Karpas-422 (cell line): ENCODE results near the gene DLGAP4. TPM values are rescaled to one million over a fixed set of nuclear protein-coding genes. Genes with fewer than 3 reads are reported as not detected.
A peak's percentile ranks its signal among the peaks of the same experiment; 100 is the strongest.

Source experiments
- DNase-seq: peaks from one replicate; pipeline ENCODE4 v3.0.0-alpha.2; 2015
- H2AFZ ChIP-seq: fragments of 200-600 bp; sonication (generic); 2 replicates; pipeline ENCODE4 v1.6.1; 2014; ENCODE audit warnings: antibody characterized with exemption, low read length, mixed read lengths
- H3K27ac ChIP-seq: fragments of 200-600 bp; sonication (generic); 2 replicates; pipeline ENCODE4 v1.5.1; 2014; ENCODE audit warnings: mild to moderate bottlenecking, low read length, moderate library complexity
- H3K27me3 ChIP-seq: fragments of 200-600 bp; sonication (generic); 2 replicates; pipeline ENCODE4 v1.6.1; 2014; ENCODE audit warnings: low read length, mixed read lengths
- H3K36me3 ChIP-seq: fragments of 200-600 bp; sonication (generic); 2 replicates; pipeline ENCODE4 v1.6.1; 2014; ENCODE audit warnings: low read length, mixed read lengths; ENCODE audit not compliant: insufficient read depth
- H3K4me1 ChIP-seq: fragments of 200-600 bp; sonication (generic); 2 replicates; pipeline ENCODE4 v1.6.1; 2014; ENCODE audit warnings: mild to moderate bottlenecking, low read length, mixed read lengths
- H3K4me2 ChIP-seq: fragments of 200-600 bp; sonication (generic); 2 replicates; pipeline ENCODE4 v1.6.1; 2014; ENCODE audit warnings: low read length, low read depth, mild to moderate bottlenecking; ENCODE audit not compliant: poor library complexity, severe bottlenecking
- H3K4me3 ChIP-seq: fragments of 200-600 bp; sonication (generic); 2 replicates; pipeline ENCODE4 v1.5.1; 2014; ENCODE audit warnings: mild to moderate bottlenecking, antibody characterized with exemption, low read length, mixed read lengths
- H3K79me2 ChIP-seq: fragments of 200-600 bp; sonication (generic); 2 replicates; pipeline ENCODE4 v1.6.1; 2014; ENCODE audit warnings: mild to moderate bottlenecking, low read length, mixed read lengths
- H3K9ac ChIP-seq: fragments of 200-600 bp; sonication (generic); 2 replicates; pipeline ENCODE4 v1.6.0; 2014; ENCODE audit warnings: low read length
- H3K9me2 ChIP-seq: fragments of 200-600 bp; sonication (generic), shearing (Covaris generic); replicated peaks from 2 replicates; pipeline ENCODE4 v1.6.0; 2014; ENCODE audit warnings: mild to moderate bottlenecking, low read length, moderate library complexity; ENCODE audit not compliant: insufficient read depth
- H3K9me3 ChIP-seq: fragments of 300-700, 200-600 bp; sonication (generic); 2 replicates; pipeline ENCODE4 v1.6.1; 2014; ENCODE audit warnings: low read length, mixed read lengths
- H4K20me1 ChIP-seq: fragments of 200-600 bp; sonication (generic); 2 replicates; pipeline ENCODE4 v1.6.1; 2014; ENCODE audit warnings: mild to moderate bottlenecking, antibody characterized with exemption, low read length, low read depth; ENCODE audit not compliant: insufficient read depth
- total RNA-seq: library from RNA; depleted of rRNA; stranded (reverse); fragments of >200 nt; shearing (Covaris generic); gene quantifications from 2 replicates; pipeline ENCODE4 v1.2.3, GENCODE V29; 2014; ENCODE audit warnings: low replicate concordance

The DLGAP4 gene
- total RNA-seq, 1 experiment from 2014 or later: 7.5 TPM

GRCh38 chr20:36421641-36422040 is 115.5 kb downstream of the DLGAP4 start:
- no peak overlapping the region for H3K9ac ChIP-seq
- no peaks in the 10 kb centered on the region for H3K9me2 ChIP-seq
- H3K9me3 ChIP-seq: no peaks in the 10 kb centered on the region
- no peak overlapping the region for H2AFZ ChIP-seq
- no peak for DNase-seq
- H3K4me3 ChIP-seq: no peak overlapping the region
- H3K27ac ChIP-seq: no peak overlapping the region
- no peaks in the 10 kb centered on the region for H3K79me2 ChIP-seq
- H3K4me1 ChIP-seq: no peaks in the 10 kb centered on the region
- no peak overlapping the region for H3K4me2 ChIP-seq
- H3K36me3 ChIP-seq: no peaks in the 10 kb centered on the region
- no peaks in the 10 kb centered on the region for H3K27me3 ChIP-seq
- no peaks in the 10 kb centered on the region for H4K20me1 ChIP-seq

- Histone ChIP-seq H3K4me1 (no peaks in the 10 kb centered on the region), H3K9ac (no peak overlapping the region), H3K4me2 (no peak overlapping the region), H3K4me3 (no peak overlapping the region), H3K27me3 (no peaks in the 10 kb centered on the region), H3K9me2 (no peaks in the 10 kb centered on the region), H3K36me3 (no peaks in the 10 kb centered on the region), H3K79me2 (no peaks in the 10 kb centered on the region), H2AFZ (no peak overlapping the region), H3K9me3 (no peaks in the 10 kb centered on the region), H4K20me1 (no peaks in the 10 kb centered on the region), H3K27ac (no peak overlapping the region)
- DNase-seq: no peak
These were observed 118.2 kb downstream of the DLGAP4 start for GRCh38 chr20:36424314-36424713.

- Histone ChIP-seq H3K4me3 (no peak overlapping the region), H3K27ac (no peak overlapping the region), H3K4me2 (no peak overlapping the region), H3K79me2 (no peaks in the 10 kb centered on the region), H3K36me3 (no peaks in the 10 kb centered on the region), H3K27me3 (no peaks in the 10 kb centered on the region), H3K9me3 (no peaks in the 10 kb centered on the region), H3K9ac (no peak overlapping the region), H3K4me1 (no peaks in the 10 kb centered on the region), H4K20me1 (no peaks in the 10 kb centered on the region), H3K9me2 (no peaks in the 10 kb centered on the region), H2AFZ (no peak overlapping the region)
- DNase-seq: no peak
These were observed 119.0 kb downstream of the DLGAP4 start for GRCh38 chr20:36425166-36425565.

- Histone ChIP-seq H3K9me2 (no peaks in the 10 kb centered on the region), H2AFZ (no peak overlapping the region), H3K9me3 (no peaks in the 10 kb centered on the region), H3K4me2 (no peak overlapping the region), H3K79me2 (no peaks in the 10 kb centered on the region), H3K27me3 (no peaks in the 10 kb centered on the region), H4K20me1 (no peaks in the 10 kb centered on the region), H3K4me3 (no peak overlapping the region), H3K27ac (no peak overlapping the region), H3K4me1 (no peaks in the 10 kb centered on the region), H3K36me3 (no peaks in the 10 kb centered on the region), H3K9ac (no peak overlapping the region)
- no peak for DNase-seq
These were observed 125.5 kb downstream of the DLGAP4 start for GRCh38 chr20:36431604-36432003.

- no peak overlapping the region for H3K4me2 ChIP-seq
- H3K9me3 ChIP-seq: no peaks in the 10 kb centered on the region
- no peaks in the 10 kb centered on the region for H3K9me2 ChIP-seq
- no peak overlapping the region for H3K4me3 ChIP-seq
- no peaks in the 10 kb centered on the region for H3K79me2 ChIP-seq
- no peak overlapping the region for H2AFZ ChIP-seq
- no peak overlapping the region for H3K9ac ChIP-seq
- H4K20me1 ChIP-seq: no peaks in the 10 kb centered on the region
- no peak overlapping the region for H3K27ac ChIP-seq
- no peaks in the 10 kb centered on the region for H3K36me3 ChIP-seq
- no peaks in the 10 kb centered on the region for H3K27me3 ChIP-seq
- no peaks in the 10 kb centered on the region for H3K4me1 ChIP-seq
- no peak for DNase-seq
These were observed 126.0 kb downstream of the DLGAP4 start for GRCh38 chr20:36432096-36432495.

- H3K27me3 ChIP-seq: no peaks in the 10 kb centered on the region
- H4K20me1 ChIP-seq: no peaks in the 10 kb centered on the region
- H3K4me1 ChIP-seq: no peaks in the 10 kb centered on the region
- no peaks in the 10 kb centered on the region for H3K9me2 ChIP-seq
- no peak overlapping the region for H3K27ac ChIP-seq
- H3K9me3 ChIP-seq: no peaks in the 10 kb centered on the region
- H3K36me3 ChIP-seq: no peaks in the 10 kb centered on the region
- H3K79me2 ChIP-seq: no peaks in the 10 kb centered on the region
- DNase-seq: no peak
- H3K4me2 ChIP-seq: no peak overlapping the region
- H3K4me3 ChIP-seq: no peak overlapping the region
- H2AFZ ChIP-seq: no peak overlapping the region
- no peak overlapping the region for H3K9ac ChIP-seq
These were observed 128.2 kb downstream of the DLGAP4 start for GRCh38 chr20:36434383-36434782.

GRCh38 chr20:36435124-36435523 is 129.0 kb downstream of the DLGAP4 start:
- no peaks in the 10 kb centered on the region for H3K36me3 ChIP-seq
- no peaks in the 10 kb centered on the region for H3K4me1 ChIP-seq
- H3K27ac ChIP-seq: no peak overlapping the region
- DNase-seq: no peak
- no peaks in the 10 kb centered on the region for H3K9me3 ChIP-seq
- H2AFZ ChIP-seq: no peak overlapping the region
- no peak overlapping the region for H3K4me3 ChIP-seq
- no peak overlapping the region for H3K9ac ChIP-seq
- H3K27me3 ChIP-seq: no peaks in the 10 kb centered on the region
- no peaks in the 10 kb centered on the region for H3K9me2 ChIP-seq
- no peaks in the 10 kb centered on the region for H4K20me1 ChIP-seq
- H3K79me2 ChIP-seq: no peaks in the 10 kb centered on the region
- H3K4me2 ChIP-seq: no peak overlapping the region

GRCh38 chr20:36435592-36436541 is 129.7 kb downstream of the DLGAP4 start:
- Histone ChIP-seq H3K9ac (no peak overlapping the region), H2AFZ (no peak overlapping the region)

More at GRCh38 chr20:36435592-36436541, 129.7 kb downstream of the DLGAP4 start:
- H3K36me3 ChIP-seq: no peaks in the 10 kb centered on the region
- DNase-seq: peak; percentile 74
- H3K4me3 ChIP-seq: no peak overlapping the region
- H3K9me2 ChIP-seq: no peaks in the 10 kb centered on the region
- H3K27ac ChIP-seq: no peak overlapping the region
- H3K4me2 ChIP-seq: no peak overlapping the region
- H3K9me3 ChIP-seq: no peaks in the 10 kb centered on the region
- H4K20me1 ChIP-seq: no peaks in the 10 kb centered on the region
- H3K27me3 ChIP-seq: no peaks in the 10 kb centered on the region
- no peaks in the 10 kb centered on the region for H3K4me1 ChIP-seq
- no peaks in the 10 kb centered on the region for H3K79me2 ChIP-seq
